ENCODE data around the gene NACC1. TPM values are rescaled to one million over a fixed set of nuclear protein-coding genes. Genes with fewer than 3 reads are reported as not detected.

NACC1 gene
- total RNA-seq, 1 donor from 2014 or later = 103 TPM

- no peak overlapping the region for H3K27ac Mint-ChIP-seq
Measured at GRCh38 chr19:13087795-13088537, 30.1 kb upstream of the NACC1 start.

GRCh38 chr19:13089139-13089856, 28.8 kb upstream of the NACC1 start:
- no peak for DNase-seq (ENCODE audit: low spot score, unreplicated experiment)
- H3K36me3 Mint-ChIP-seq (ENCODE audit: insufficient read depth) = no peaks in the 10 kb centered on the region
- no peaks in the 10 kb centered on the region for H3K9me3 Mint-ChIP-seq (ENCODE audit: low read depth)
- TF ChIP-seq CTCF (IDR thresholded peaks at IDR 0.05; ENCODE audit: unreplicated experiment) = peak; percentile 59
- peaks cover 2% of the 10 kb centered on the region for H3K4me1 Mint-ChIP-seq (ENCODE audit: low read depth)
- no peak overlapping the region for H3K4me3 Mint-ChIP-seq (ENCODE audit: low read depth)
- no peak overlapping the region for H3K27ac Mint-ChIP-seq
- H3K27me3 Mint-ChIP-seq = peaks cover 78% of the 10 kb centered on the region

More at GRCh38 chr19:13087795-13088537, 30.1 kb upstream of the NACC1 start:
- peaks cover 2% of the 10 kb centered on the region for H3K4me1 Mint-ChIP-seq (ENCODE audit: low read depth)
- H3K4me3 Mint-ChIP-seq (ENCODE audit: low read depth) = no peak overlapping the region
- H3K36me3 Mint-ChIP-seq (ENCODE audit: insufficient read depth) = no peaks in the 10 kb centered on the region
- DNase-seq (ENCODE audit: low spot score, unreplicated experiment) = no peak
- no peak for TF ChIP-seq CTCF (IDR thresholded peaks at IDR 0.05; ENCODE audit: unreplicated experiment)
- H3K27me3 Mint-ChIP-seq = peaks cover 78% of the 10 kb centered on the region
- H3K9me3 Mint-ChIP-seq (ENCODE audit: low read depth) = no peaks in the 10 kb centered on the region

- peak overlapping the region; percentile 13 for H3K27ac Mint-ChIP-seq
- H3K4me1 Mint-ChIP-seq (ENCODE audit: low read depth) = peaks cover 2% of the 10 kb centered on the region
- no peak for DNase-seq (ENCODE audit: low spot score, unreplicated experiment)
- peaks cover 80% of the 10 kb centered on the region for H3K27me3 Mint-ChIP-seq
- H3K36me3 Mint-ChIP-seq (ENCODE audit: insufficient read depth) = no peaks in the 10 kb centered on the region
- no peaks in the 10 kb centered on the region for H3K9me3 Mint-ChIP-seq (ENCODE audit: low read depth)
- no peak for TF ChIP-seq CTCF (IDR thresholded peaks at IDR 0.05; ENCODE audit: unreplicated experiment)
- no peak overlapping the region for H3K4me3 Mint-ChIP-seq (ENCODE audit: low read depth)
Measured at GRCh38 chr19:13089857-13090507, 28.1 kb upstream of the NACC1 start.

GRCh38 chr19:13090511-13091231, 27.4 kb upstream of the NACC1 start:
- H3K4me3 Mint-ChIP-seq (ENCODE audit: low read depth) = no peak overlapping the region
- peaks cover 2% of the 10 kb centered on the region for H3K4me1 Mint-ChIP-seq (ENCODE audit: low read depth)
- H3K27me3 Mint-ChIP-seq = peaks cover 75% of the 10 kb centered on the region
- H3K27ac Mint-ChIP-seq = no peak overlapping the region
- no peak for TF ChIP-seq CTCF (IDR thresholded peaks at IDR 0.05; ENCODE audit: unreplicated experiment)
- no peak for DNase-seq (ENCODE audit: low spot score, unreplicated experiment)
- no peaks in the 10 kb centered on the region for H3K9me3 Mint-ChIP-seq (ENCODE audit: low read depth)
- H3K36me3 Mint-ChIP-seq (ENCODE audit: insufficient read depth) = no peaks in the 10 kb centered on the region

All from progenitor cell of endocrine pancreas (in vitro differentiated cells).